GM19351 (cell line): ENCODE measurements around the gene SEMA3E.
"Not testable (repeated sequence)": the region's sequence is repeated elsewhere in the genome, so short reads cannot be mapped to it uniquely, and the experiment has no call there.

Experiments used
- ATAC-seq: cut with Tn5 transposase; IDR thresholded peaks from one replicate; pipeline ENCODE4 v1.9.1; 2021; ENCODE audit warnings: mild to moderate bottlenecking, moderate library complexity; ENCODE audit not compliant: unreplicated experiment

SEMA3E gene

GRCh38 chr7:83648464-83649241 is at the start of gene SEMA3E:
Gene SEMA3E, minus strand, starts transcription at chr7:83649139.
- ATAC-seq: no peak

DNA sequence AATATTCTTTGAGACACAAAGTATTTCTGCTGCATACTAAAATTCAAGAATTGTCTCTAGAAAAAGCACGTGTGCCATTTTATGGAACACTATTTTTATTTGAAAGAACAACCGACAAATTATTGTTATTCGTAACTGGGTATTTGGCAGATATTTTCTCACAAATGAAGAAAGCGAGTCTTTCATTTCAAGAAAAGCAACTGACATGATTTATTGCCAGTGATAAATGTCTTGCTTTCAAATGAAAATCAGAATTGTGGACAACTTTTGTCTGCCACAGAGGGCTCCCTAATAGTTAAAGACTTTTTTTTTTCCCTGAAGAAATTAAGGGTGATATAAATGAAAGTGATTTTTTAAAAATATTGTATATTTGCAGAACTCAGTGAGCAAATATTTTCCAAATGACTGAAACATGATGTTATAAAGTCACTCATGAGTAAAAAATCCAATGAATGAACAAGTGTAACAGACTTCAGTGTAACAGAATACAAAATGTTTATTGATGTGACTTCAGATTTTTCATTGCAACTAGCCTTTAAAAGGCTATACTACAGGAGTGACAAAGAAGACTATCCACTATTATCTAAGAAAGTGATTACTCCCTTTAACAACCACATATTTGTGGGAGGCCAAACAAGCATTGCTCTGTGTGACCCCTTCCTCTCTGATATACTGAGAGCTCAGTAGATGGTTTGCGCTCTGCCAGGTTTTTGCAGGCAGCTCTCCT is 49.0 kb upstream of the SEMA3E start:
- no peak for ATAC-seq

DNA sequence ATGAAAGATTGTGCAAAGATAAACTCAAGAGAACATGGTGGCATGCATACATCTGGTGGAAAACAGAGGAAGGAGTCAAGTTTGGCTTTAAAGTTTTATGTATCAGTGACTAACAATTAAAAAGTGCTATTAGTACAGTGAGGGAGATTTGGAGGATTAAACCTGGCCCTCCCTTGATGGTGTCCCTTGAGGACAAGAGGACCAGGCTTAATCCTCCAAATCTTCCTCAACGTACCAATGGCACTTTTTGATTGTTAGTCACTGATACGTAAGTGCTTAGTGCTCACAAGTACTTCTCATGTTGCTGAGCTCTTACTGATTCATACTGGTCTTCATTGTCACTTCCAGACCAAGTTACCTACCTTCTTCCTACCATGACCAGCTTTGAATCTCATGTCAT is 47.2 kb upstream of the SEMA3E start:
- no peak for ATAC-seq

DNA sequence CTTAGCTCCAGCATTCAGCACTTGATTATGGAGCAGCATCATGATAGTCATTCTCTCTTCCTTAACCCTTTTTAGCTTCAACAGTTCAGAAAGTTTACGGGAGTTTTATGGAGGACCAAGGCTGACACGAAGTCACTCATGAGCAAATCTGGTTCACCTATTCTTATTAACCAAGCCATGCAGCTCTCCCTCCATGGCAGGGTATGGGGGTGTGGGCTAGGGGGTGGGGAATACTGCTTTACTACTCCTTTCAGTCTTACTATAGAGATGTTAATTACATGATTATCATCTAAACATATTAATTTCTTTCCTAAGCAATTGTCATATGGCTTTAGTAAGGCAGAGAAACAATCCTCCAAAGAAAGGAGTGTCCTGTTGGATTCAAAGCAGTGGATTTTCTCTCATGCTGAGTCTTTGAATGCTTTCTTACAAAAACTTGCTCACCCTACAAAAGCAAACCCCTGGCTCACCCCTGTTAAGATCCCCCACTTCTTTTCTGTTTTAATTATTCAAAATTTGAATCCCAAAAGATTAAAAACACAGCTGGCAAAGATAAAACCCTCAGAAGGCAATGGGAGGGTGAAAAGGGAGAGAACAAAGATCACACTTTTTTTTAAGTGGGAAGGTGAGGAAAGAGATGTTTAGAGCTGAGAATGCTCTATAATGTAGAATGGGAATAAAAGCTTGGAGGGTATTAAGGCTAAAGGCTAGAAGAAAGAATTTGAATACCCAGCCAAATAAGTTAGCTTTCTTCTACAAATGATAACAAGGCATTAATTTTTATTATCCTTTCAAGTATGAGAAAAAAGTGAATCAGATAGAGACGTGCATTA is 46.4 kb upstream of the SEMA3E start:
- no peak for ATAC-seq

- no peak for ATAC-seq
These were observed 44.3 kb upstream of the SEMA3E start for GRCh38 chr7:83693256-83693655.

GRCh38 chr7:83691095-83691494 is 42.2 kb upstream of the SEMA3E start:
- ATAC-seq: no peak

DNA sequence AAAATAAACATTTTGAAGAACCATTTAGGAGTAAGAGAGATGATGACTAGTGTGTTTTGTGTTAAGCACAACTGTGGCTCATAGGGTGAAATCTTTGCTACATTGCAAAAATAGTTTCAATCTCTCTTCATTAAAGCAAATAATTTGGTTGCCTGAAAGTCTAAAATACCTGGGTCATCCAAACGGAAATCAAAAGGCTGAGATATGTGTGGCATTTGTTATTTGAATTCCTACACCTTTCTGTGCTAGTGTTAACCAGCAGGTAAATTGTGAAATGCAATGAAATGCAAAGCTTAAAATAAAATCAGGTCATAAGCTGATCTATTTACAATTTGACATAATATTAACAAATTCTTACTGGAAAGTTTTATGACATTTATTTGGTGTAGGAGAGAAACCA is 40.9 kb upstream of the SEMA3E start:
- no peak for ATAC-seq

DNA sequence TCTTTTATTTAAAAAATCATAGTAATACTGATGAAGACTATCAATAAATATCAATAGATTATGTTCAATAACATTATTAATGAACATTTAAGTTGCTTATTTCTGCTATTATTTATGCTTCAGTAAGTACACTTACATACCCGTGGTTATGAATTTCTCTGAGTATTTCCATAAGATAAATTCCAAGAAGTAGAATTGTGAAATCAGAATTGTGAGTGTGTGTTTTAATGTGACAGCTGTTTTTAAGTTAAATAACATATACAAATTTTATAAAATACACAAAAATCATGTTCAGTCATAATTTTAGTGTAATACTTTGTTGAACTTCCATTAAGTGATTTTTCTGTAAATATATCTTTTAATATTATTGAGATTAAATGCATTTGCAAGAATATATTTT is 37.5 kb upstream of the SEMA3E start:
- no peak for ATAC-seq

GRCh38 chr7:83684928-83685327 is 36.0 kb upstream of the SEMA3E start:
- no peak for ATAC-seq

GRCh38 chr7:83681200-83681778 is 32.4 kb upstream of the SEMA3E start:
- no peak for ATAC-seq

- ATAC-seq: no peak
These were observed 28.4 kb upstream of the SEMA3E start for GRCh38 chr7:83677180-83677866.

DNA sequence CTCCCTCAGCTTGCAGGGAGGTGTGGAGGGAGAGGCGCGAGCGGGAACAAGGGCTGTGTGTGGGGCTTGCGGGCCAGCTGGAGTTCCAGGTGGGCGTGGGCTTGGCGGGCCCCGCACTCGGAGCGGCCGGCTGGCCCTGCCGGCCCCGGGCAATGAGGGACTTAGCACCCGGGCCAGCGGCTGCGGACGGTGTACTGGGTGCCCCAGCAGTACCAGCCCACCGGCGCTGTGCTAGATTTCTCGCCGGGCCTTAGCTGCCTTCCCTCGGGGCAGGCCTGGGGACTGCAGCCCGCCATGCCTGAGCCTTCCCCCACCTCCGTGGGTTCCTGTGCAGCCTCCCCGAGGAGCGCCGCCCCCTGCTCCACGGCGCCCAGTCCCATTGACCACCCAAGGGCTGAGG is 24.4 kb upstream of the SEMA3E start:
- ATAC-seq: not testable (repeated sequence)

GRCh38 chr7:83672157-83672556 is 23.2 kb upstream of the SEMA3E start:
- no peak for ATAC-seq

DNA sequence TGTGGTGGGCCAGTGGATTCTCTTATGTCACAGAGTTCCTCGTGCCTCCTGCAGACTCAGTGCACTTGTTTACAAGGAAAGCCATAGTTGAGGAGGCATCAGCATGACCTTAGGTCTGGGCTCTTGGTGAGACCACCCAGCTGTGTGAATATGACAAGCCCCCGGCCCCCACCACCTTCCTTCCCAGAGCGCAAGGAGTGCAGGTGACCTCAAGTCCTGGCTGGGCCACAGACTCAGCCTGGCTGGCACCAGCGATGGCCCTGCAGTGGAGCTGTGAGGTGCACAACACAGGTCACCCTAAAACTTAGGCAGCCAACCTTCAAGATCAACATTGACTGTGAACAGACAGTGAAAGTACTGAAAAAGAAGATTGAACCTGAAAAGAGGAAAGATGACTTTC is 14.2 kb upstream of the SEMA3E start:
- no peak for ATAC-seq

DNA sequence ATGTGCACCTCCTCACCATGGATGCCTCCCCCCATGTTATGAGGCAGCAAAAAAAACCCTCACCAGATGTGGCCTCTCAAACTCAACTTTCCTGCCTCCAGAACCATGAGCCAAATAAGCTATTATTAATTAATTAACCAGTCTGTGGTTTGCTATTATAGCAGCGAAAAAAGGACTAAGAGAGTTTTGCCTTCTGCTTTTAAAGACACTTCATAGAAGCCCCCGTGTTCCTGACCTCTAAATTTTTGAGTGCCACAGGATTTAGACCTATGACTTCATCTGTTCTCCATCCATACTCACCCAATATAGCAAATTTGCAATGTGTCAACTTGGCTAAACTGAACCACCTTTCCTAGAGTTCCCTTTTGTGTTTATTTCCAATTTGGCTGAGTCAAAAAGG is 9.2 kb upstream of the SEMA3E start:
- ATAC-seq: no peak

GRCh38 chr7:83655951-83656556 is 7.1 kb upstream of the SEMA3E start:
- peak; percentile 88 for ATAC-seq

- no peak for ATAC-seq
These were observed 3.5 kb upstream of the SEMA3E start for GRCh38 chr7:83652481-83652880.

- ATAC-seq: no peak
These were observed 762 bp upstream of the SEMA3E start for GRCh38 chr7:83649701-83650100.

- ATAC-seq: no peak
These were observed 2.9 kb downstream of the SEMA3E start for GRCh38 chr7:83646027-83646426.

DNA sequence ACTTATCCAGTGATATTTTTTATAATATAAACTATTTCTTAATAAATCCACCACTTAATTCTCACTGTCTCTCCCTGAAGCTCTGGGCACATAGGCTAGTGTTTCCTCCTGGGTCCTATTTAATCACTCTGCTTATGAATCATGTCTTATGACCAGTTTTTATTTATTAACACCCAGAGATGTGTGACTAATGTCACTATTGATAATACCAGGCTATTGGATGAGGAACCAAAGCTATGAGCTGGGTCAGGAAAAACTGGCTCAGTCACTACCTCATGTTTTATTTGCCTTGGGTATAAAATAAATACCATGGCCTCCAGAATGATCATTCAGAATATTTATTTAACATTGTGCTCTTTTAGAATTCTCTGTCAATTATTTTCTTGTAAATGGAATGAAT is 5.2 kb downstream of the SEMA3E start:
- no peak for ATAC-seq
